Right renal pelvis (tissue), 4 donors: ENCODE data around the gene CHD6. TPM values are rescaled to one million over a fixed set of nuclear protein-coding genes. Genes with fewer than 3 reads are reported as not detected.

ENCODE experiments used
- DNase-seq, 4 donors: peaks; one replicate each; pipeline ENCODE4 v3.0.0-alpha.2; 2013; ENCODE audit warnings: low read depth in 4 of 4, low spot score in 3 of 4, missing footprints in 1 of 4
- polyA plus RNA-seq, 4 donors: library from polyadenylated mRNA; unstranded; fragments of 120-200 nt; gene quantifications; one replicate each; pipeline ENCODE4 v1.2.1, GENCODE V29; 2013; ENCODE audit not compliant: insufficient read length in 4 of 4

Gene CHD6
- polyA plus RNA-seq, 4 donors: 42.6 to 52.0 (median 47.1) TPM

GRCh38 chr20:41380551-41381193 is 237.5 kb downstream of the CHD6 start:
- DNase-seq: no peak

DNA sequence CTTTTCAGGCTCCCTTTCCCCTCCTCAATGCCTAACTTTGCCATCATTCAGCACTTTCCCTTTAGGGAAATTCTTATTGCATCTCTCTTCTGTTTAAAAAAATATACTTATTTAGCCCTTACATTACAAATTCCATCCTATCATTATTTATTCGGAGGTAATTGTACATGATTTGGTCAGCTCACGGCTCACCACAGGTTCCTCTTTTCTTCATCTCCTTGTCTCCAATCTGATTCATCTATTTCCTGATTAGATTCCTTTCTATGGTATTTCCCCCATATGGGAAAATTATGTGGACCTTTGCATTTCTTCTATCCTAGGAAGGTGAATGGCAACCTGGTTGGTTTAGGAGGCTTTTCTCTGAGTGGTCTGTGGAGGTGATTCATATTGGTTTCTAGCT is 238.6 kb downstream of the CHD6 start:
- no peak for DNase-seq

DNA sequence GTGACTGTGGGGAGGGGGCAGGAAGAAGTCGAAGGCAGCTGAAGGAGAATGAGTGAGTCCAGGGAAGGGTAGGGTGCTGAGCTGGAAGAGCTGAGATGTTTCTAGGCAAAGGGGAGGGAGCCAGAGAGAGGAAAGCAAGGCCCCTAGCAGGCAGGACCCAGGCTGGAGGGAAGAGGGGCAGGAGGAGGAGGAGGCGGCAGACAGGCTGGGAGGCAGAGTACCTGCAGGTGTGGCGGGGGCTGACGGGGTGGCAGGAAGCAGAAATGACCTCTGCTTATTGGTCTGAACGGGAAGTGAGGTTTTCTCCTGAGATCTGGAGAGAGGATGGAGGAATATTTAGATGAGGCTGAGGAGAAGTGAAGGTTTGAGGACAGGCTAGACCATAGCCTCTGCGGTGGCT is 240.9 kb downstream of the CHD6 start:
- no peak for DNase-seq

DNA sequence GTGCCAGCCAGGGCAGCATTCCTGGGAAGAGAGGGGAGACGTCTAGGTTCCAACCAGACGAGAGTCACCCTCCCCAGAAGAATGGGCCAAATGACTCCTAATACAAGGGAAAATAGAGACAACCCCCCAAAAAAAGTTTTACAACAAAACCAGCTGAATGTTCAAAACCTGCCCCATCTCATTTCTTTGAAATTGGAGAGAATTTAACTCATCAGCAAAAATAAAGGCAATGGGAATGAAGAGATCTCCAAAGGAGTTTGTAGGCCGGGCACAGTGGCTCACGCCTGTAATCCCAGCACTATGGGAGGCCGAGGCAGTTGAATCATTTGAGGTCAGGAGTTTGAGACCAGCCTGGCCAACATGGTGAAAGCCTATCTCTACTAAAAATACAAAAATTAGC is 241.8 kb downstream of the CHD6 start:
- no peak for DNase-seq

DNA sequence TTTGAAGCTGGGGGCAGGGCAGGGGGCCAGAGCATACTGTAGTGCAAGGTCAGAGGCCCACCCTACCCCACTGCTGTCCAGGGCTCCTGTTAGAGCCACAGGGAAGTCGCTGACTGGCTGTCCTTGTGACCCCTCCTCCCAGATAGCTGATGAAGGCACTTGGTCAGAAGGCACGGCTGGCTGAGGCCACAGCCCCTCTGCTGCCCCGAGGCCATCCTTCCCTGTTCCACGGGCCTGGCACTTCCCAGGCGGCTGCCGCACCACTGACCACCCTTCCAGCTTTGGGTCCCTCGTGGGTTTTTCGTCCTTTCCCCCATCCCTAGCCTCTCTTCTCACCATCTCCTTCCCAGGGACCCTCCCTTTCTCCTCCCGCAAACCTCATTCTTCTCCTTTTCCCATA is 242.3 kb downstream of the CHD6 start:
- DNase-seq: no peak

- no peak for DNase-seq
These were observed 244.0 kb downstream of the CHD6 start for GRCh38 chr20:41373931-41374920.

DNA sequence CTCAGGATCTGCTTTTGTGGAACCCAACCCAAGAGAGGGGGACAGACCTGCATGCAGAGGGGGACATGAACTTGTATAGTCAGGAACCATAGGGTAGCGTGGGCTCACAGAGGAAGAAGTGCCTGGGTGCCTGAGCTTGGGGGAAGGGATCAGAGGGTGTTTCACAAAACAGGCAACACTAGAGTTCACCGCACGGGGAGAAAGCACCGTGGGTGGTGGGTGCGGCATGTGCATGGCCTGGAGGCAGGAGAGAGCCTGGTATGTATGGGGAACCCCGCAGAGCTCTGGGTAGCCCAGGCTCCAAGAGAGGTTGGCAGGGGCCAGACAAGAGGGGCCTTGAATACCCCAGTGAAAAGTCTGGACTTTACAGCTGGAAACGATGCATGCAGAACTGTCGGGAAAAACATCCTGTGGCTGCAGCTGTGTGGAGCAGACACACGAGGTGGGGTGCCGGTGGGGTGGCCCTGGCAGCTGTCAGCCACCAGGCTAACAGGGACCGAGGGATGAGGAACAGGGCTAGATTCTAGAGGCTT is 244.9 kb downstream of the CHD6 start:
- DNase-seq: no peak

GRCh38 chr20:41371371-41371770 is 246.8 kb downstream of the CHD6 start:
- no peak for DNase-seq

GRCh38 chr20:41370176-41370575 is 248.0 kb downstream of the CHD6 start:
- no peak for DNase-seq

- no peak for DNase-seq
These were observed 248.5 kb downstream of the CHD6 start for GRCh38 chr20:41369673-41370072.

- no peak for DNase-seq
These were observed 250.2 kb downstream of the CHD6 start for GRCh38 chr20:41367956-41368355.

GRCh38 chr20:41367393-41367695 is 250.8 kb downstream of the CHD6 start:
- DNase-seq: no peak

- DNase-seq: no peak
These were observed 251.4 kb downstream of the CHD6 start, which contains the start of gene EMILIN3 for GRCh38 chr20:41366546-41367392. Gene EMILIN3 (minus strand): TSS chr20:41366818. CDS start chr20:41366634, 184 bp downstream.

DNA sequence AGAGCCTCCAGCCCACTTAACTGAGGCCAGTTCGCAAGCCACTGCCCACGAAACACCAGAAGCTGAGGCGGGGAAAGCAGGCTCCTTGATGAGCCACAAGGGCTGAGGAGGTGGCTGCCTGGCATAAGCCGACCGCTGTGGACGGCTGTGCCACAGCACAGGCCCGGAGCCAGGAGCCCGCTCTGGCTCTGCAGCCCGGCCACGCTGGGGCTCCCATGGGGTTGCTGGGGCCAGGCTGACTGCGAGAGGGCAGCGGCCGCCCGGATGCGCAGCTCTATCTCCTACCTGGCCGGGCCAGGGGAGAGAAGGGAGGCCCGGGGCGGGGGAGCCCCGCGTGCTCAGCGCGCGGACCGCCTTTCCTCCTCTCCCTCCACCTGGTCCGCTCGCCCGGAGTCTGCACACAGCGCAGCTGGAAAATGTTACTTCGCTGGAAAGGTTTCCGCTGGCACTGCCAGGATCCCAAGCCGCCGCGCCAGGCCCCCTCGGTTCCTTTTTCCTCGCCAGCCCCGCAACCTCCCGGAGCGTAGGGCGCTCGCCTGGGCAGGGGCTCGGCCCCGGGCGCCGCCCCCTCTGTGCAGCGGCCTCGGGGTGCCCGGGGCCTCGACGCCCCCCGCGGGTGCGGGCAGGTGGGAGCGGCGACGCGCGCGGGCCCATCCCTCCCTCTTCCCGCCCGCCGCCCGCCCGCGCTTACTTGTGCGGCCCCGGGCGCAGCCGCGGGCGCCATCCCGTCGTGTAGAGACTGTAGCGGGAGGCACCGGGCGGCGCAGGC is 252.2 kb downstream of the CHD6 start:
- DNase-seq: no peak

- no peak for DNase-seq
These were observed 253.0 kb downstream of the CHD6 start for GRCh38 chr20:41364967-41365765.

GRCh38 chr20:41364236-41364855 is 253.8 kb downstream of the CHD6 start:
- DNase-seq: no peak

GRCh38 chr20:41363601-41364000 is 254.6 kb downstream of the CHD6 start:
- DNase-seq: no peak

GRCh38 chr20:41362748-41363140 is 255.4 kb downstream of the CHD6 start:
- DNase-seq: no peak
